ENCODE results near the gene ERLEC1.

DNA sequence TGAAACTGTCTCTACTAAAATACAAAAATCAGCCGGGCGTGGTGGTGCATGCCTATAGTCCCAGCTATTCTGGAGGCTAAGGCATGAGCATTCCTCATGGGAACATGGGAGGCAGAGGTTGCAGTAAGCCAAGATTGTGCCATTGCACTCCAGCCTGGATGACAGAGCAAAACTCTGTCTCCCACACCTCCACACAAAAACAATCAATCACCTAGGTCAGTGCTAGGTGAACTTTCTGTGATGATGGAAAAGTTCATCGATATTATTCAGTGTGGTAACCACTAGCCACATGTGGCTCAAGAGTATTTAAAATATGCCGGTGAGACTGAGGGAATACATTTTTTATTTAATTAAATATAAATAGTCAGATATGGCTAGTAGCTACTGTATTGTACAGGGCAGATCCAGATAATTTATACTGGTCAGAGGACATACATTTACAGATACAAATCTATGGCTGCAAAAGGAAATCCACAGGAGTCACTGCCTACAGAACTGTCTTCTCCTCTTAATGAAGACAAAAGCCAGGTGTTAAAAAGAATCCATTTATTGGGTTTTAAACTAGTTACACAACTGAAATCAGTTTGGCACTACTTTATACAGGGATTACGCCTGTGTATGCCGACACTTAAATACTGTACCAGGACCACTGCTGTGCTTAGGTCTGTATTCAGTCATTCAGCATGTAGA is 76.8 kb downstream of the ERLEC1 start:
- TF ChIP-seq POLR2A (IDR thresholded peaks at IDR 0.05; ENCODE audit: low read depth, low read length) (no peak), POLR2AphosphoS5 (IDR thresholded peaks at IDR 0.05; ENCODE audit: low read depth, low read length) (no peak)
